GM23338 (cell line): ENCODE measurements around the gene EPHA4. TPM values are rescaled to one million over a fixed set of nuclear protein-coding genes. Genes with fewer than 3 reads are reported as not detected.
A peak's percentile ranks its signal among the peaks of the same experiment; 100 is the strongest.

ENCODE experiments used
- ATAC-seq: fragments of 200-7000 bp; cut with Tn5 transposase; 3 replicates; pipeline ENCODE4 v1.9.1; 2020
- DNase-seq: peaks from one replicate; pipeline ENCODE4 v3.0.0-alpha.2; 2015; ENCODE audit warnings: low spot score
- H2AFZ ChIP-seq: fragments of 200-600 bp; sonication (generic); 2 replicates; pipeline ENCODE4 v1.8.0; 2016; ENCODE audit warnings: antibody characterized with exemption, mild to moderate bottlenecking, moderate library complexity
- H3F3A ChIP-seq: fragments of 200-600 bp; sonication (generic); replicated peaks from 2 replicates; pipeline ENCODE4 v1.8.0; 2017; ENCODE audit warnings: antibody characterized with exemption, mixed run types, low read depth
- H3K27ac ChIP-seq: fragments of 200-600 bp; sonication (generic); 2 replicates; pipeline ENCODE4 v1.6.1; 2016; ENCODE audit warnings: low read depth
- H3K27me3 ChIP-seq: fragments of 200-600 bp; sonication (generic); 2 replicates; pipeline ENCODE4 v1.8.0; 2016; ENCODE audit warnings: mild to moderate bottlenecking, mixed run types, moderate library complexity; ENCODE audit not compliant: insufficient read depth
- H3K36me3 ChIP-seq: fragments of 200-600 bp; sonication (generic); 2 replicates; pipeline ENCODE4 v1.8.0; 2016; ENCODE audit warnings: mild to moderate bottlenecking; ENCODE audit not compliant: insufficient read depth
- H3K4me1 ChIP-seq: fragments of 200-600 bp; sonication (generic); 2 replicates; pipeline ENCODE4 v1.8.0; 2016; ENCODE audit warnings: mild to moderate bottlenecking, moderate library complexity; ENCODE audit not compliant: insufficient read depth
- H3K4me2 ChIP-seq: fragments of 200-600 bp; sonication (generic); 2 replicates; pipeline ENCODE4 v1.7.1; 2017; ENCODE audit warnings: mixed run types
- H3K4me3 ChIP-seq: fragments of 200-600 bp; sonication (generic); 2 replicates; pipeline ENCODE4 v1.6.1; 2016; ENCODE audit warnings: mixed run types
- H3K79me2 ChIP-seq: fragments of 200-600 bp; sonication (generic); replicated peaks from 2 replicates; pipeline ENCODE4 v1.8.0; 2017; ENCODE audit warnings: mild to moderate bottlenecking; ENCODE audit not compliant: insufficient read depth
- H3K9me2 ChIP-seq: fragments of 200-600 bp; sonication (generic); 2 replicates; pipeline ENCODE4 v1.8.0; 2017; ENCODE audit not compliant: insufficient read depth
- H4K20me1 ChIP-seq: fragments of 200-600 bp; sonication (generic); replicated peaks from 2 replicates; pipeline ENCODE4 v1.8.0; 2017; ENCODE audit warnings: mild to moderate bottlenecking; ENCODE audit not compliant: insufficient read depth
- H3K27ac Mint-ChIP-seq: 2 replicates; pipeline ENCODE4 v1.8.0; 2020; ENCODE audit warnings: inconsistent platforms, mild to moderate bottlenecking, moderate library complexity, mixed read lengths
- H3K27me3 Mint-ChIP-seq: 3 replicates; pipeline ENCODE4 v1.8.0; 2022; ENCODE audit warnings: low read depth, mild to moderate bottlenecking, moderate library complexity, mixed read lengths, inconsistent platforms; ENCODE audit not compliant: insufficient read depth, poor library complexity
- H3K36me3 Mint-ChIP-seq: 3 replicates; pipeline ENCODE4 v1.8.0; 2021; ENCODE audit warnings: low read depth, mild to moderate bottlenecking, inconsistent platforms, moderate library complexity, mixed read lengths
- H3K4me1 Mint-ChIP-seq: 3 replicates; pipeline ENCODE4 v1.8.0; 2020; ENCODE audit warnings: mild to moderate bottlenecking, inconsistent platforms, mixed read lengths
- H3K4me3 Mint-ChIP-seq: 3 replicates; pipeline ENCODE4 v1.8.0; 2021; ENCODE audit warnings: moderate library complexity, mild to moderate bottlenecking, inconsistent platforms, mixed read lengths
- H3K9me3 Mint-ChIP-seq: 3 replicates; pipeline ENCODE4 v1.8.0; 2020; ENCODE audit warnings: moderate library complexity, mild to moderate bottlenecking, inconsistent platforms, mixed read lengths
- CREB1 ChIP-seq: fragments of 250-450 bp; sonication (Bioruptor Pico); IDR thresholded peaks from 2 replicates; pipeline ENCODE4 v1.5.0; 2020; ENCODE audit warnings: low read depth, mild to moderate bottlenecking, moderate library complexity
- ETS1 ChIP-seq: IDR thresholded peaks from 2 replicates; pipeline ENCODE4 v1.6.1; 2016; ENCODE audit warnings: antibody characterized with exemption
- EZH2 ChIP-seq: fragments of 200-600 bp; sonication (generic); IDR thresholded peaks from one replicate; pipeline ENCODE4 v1.8.0; 2017; ENCODE audit warnings: antibody characterized with exemption, mild to moderate bottlenecking, low read depth; ENCODE audit not compliant: unreplicated experiment
- EZH2phosphoT487 ChIP-seq: fragments of 200-600 bp; sonication (generic); IDR thresholded peaks from one replicate; pipeline ENCODE4 v1.8.1; 2018; ENCODE audit warnings: antibody characterized with exemption; ENCODE audit not compliant: unreplicated experiment
- JUNB ChIP-seq: IDR thresholded peaks from one replicate; pipeline ENCODE4 v1.6.1; 2016; ENCODE audit warnings: antibody characterized with exemption; ENCODE audit not compliant: unreplicated experiment
- NANOG ChIP-seq: IDR thresholded peaks from 2 replicates; pipeline ENCODE4 v1.6.1; 2016; ENCODE audit warnings: antibody characterized with exemption, borderline replicate concordance
- POLR2AphosphoS5 ChIP-seq: IDR thresholded peaks from 2 replicates; pipeline ENCODE4 v1.6.1; 2016; ENCODE audit warnings: antibody characterized with exemption, low read depth
- STAT1 ChIP-seq: IDR thresholded peaks from one replicate; pipeline ENCODE4 v1.6.1; 2016; ENCODE audit warnings: antibody characterized with exemption; ENCODE audit not compliant: unreplicated experiment
- ZNF114 ChIP-seq: fragments of 250-450 bp; sonication (Bioruptor Pico); IDR thresholded peaks from 2 replicates; pipeline ENCODE4 v1.5.0; 2020; ENCODE audit warnings: mild to moderate bottlenecking, moderate library complexity
- ZNF331 ChIP-seq: fragments of 250-450 bp; sonication (Bioruptor Pico); IDR thresholded peaks from 2 replicates; pipeline ENCODE4 v1.5.0; 2020; ENCODE audit warnings: low read depth, mild to moderate bottlenecking, moderate library complexity
- ZNF462 ChIP-seq: fragments of 250-450 bp; sonication (Bioruptor Pico); IDR thresholded peaks from 2 replicates; pipeline ENCODE4 v1.5.0; 2020; ENCODE audit warnings: mild to moderate bottlenecking, moderate library complexity
- polyA plus RNA-seq: library from polyadenylated mRNA; unstranded; fragments of >200 nt; fragmentation: Nextera tagmentation; extraction: Ambion mirVana; gene quantifications from 2 replicates; pipeline ENCODE4 v1.2.1, GENCODE V29; 2016
- total RNA-seq: library from RNA; depleted of rRNA; stranded (reverse); fragments of >200 nt; shearing (Covaris generic); gene quantifications from 2 replicates; pipeline ENCODE4 v1.2.3, GENCODE V29; 2014
- TF ChIP-seq, protein P1 (sequence below): IDR thresholded peaks from one replicate; pipeline ENCODE4 v1.6.1; 2018; ENCODE audit warnings: antibody characterized with exemption; ENCODE audit not compliant: unreplicated experiment
- TF ChIP-seq, protein P2 (sequence below), 2 experiments: fragments of 200-600 bp in 1 of 2; sonication (generic) in 1 of 2; conservative IDR thresholded peaks; 2 replicates each; pipeline versions ENCODE4 v1.5.1 to v1.6.1; 2016 to 2017; ENCODE audit warnings: antibody characterized with exemption in 2 of 2, low read depth in 2 of 2, mild to moderate bottlenecking in 2 of 2, moderate library complexity in 1 of 2

The EPHA4 gene
- total and polyA plus RNA-seq, 2 experiments from 2014 or later: 4.1 to 6.2 TPM

- peaks cover 42% of the 10 kb centered on the region for H3K4me1 Mint-ChIP-seq
- H3K27ac Mint-ChIP-seq: no peak overlapping the region
Measured at GRCh38 chr2:221569871-221570270, 2.2 kb downstream of the EPHA4 start.

More at GRCh38 chr2:221569871-221570270, 2.2 kb downstream of the EPHA4 start:
- Histone ChIP-seq H3K4me3 (peak overlapping the region; percentile 93), H2AFZ (peak overlapping the region; percentile 80), H3K27ac (no peak overlapping the region), H3K79me2 (no peaks in the 10 kb centered on the region), H3K36me3 (no peaks in the 10 kb centered on the region), H3K4me2 (peak overlapping the region; percentile 99), H3F3A (peaks cover 5% of the 10 kb centered on the region; the same call in 1 of the 2 replicates), H3K9me2 (no peaks in the 10 kb centered on the region), H4K20me1 (no peaks in the 10 kb centered on the region), H3K27me3 (peaks cover 67% of the 10 kb centered on the region), H3K4me1 (peaks cover 26% of the 10 kb centered on the region)
- ATAC-seq (peak; percentile 2; the same call in 2 of the 3 replicates), DNase-seq (peak; percentile 67)
- TF ChIP-seq POLR2AphosphoS5 (no peak), ZNF331 (CRISPR knock-in tag) (no peak), JUNB (no peak), NANOG (no peak), ETS1 (no peak), ZNF114 (CRISPR knock-in tag) (no peak), EZH2phosphoT487 (no peak), EZH2 (no peak), CREB1 (CRISPR knock-in tag) (no peak), STAT1 (no peak), ZNF462 (CRISPR knock-in tag) (no peak)
- TF ChIP-seq, protein P1, sequence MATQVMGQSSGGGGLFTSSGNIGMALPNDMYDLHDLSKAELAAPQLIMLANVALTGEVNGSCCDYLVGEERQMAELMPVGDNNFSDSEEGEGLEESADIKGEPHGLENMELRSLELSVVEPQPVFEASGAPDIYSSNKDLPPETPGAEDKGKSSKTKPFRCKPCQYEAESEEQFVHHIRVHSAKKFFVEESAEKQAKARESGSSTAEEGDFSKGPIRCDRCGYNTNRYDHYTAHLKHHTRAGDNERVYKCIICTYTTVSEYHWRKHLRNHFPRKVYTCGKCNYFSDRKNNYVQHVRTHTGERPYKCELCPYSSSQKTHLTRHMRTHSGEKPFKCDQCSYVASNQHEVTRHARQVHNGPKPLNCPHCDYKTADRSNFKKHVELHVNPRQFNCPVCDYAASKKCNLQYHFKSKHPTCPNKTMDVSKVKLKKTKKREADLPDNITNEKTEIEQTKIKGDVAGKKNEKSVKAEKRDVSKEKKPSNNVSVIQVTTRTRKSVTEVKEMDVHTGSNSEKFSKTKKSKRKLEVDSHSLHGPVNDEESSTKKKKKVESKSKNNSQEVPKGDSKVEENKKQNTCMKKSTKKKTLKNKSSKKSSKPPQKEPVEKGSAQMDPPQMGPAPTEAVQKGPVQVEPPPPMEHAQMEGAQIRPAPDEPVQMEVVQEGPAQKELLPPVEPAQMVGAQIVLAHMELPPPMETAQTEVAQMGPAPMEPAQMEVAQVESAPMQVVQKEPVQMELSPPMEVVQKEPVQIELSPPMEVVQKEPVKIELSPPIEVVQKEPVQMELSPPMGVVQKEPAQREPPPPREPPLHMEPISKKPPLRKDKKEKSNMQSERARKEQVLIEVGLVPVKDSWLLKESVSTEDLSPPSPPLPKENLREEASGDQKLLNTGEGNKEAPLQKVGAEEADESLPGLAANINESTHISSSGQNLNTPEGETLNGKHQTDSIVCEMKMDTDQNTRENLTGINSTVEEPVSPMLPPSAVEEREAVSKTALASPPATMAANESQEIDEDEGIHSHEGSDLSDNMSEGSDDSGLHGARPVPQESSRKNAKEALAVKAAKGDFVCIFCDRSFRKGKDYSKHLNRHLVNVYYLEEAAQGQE: no peak
- TF ChIP-seq, protein P2, sequence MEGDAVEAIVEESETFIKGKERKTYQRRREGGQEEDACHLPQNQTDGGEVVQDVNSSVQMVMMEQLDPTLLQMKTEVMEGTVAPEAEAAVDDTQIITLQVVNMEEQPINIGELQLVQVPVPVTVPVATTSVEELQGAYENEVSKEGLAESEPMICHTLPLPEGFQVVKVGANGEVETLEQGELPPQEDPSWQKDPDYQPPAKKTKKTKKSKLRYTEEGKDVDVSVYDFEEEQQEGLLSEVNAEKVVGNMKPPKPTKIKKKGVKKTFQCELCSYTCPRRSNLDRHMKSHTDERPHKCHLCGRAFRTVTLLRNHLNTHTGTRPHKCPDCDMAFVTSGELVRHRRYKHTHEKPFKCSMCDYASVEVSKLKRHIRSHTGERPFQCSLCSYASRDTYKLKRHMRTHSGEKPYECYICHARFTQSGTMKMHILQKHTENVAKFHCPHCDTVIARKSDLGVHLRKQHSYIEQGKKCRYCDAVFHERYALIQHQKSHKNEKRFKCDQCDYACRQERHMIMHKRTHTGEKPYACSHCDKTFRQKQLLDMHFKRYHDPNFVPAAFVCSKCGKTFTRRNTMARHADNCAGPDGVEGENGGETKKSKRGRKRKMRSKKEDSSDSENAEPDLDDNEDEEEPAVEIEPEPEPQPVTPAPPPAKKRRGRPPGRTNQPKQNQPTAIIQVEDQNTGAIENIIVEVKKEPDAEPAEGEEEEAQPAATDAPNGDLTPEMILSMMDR (conservative IDR thresholded peaks at IDR 0.05; ENCODE audit: low read depth in 2 of 2): no peak
- H3K27me3 Mint-ChIP-seq: peaks cover 45% of the 10 kb centered on the region
- peak overlapping the region; percentile 92 for H3K4me3 Mint-ChIP-seq
- H3K9me3 Mint-ChIP-seq: peaks cover 2% of the 10 kb centered on the region; the same call in 1 of the 3 replicates
- H3K36me3 Mint-ChIP-seq: no peaks in the 10 kb centered on the region; the same call in 2 of the 3 replicates
